ENCODE measurements around the gene PKDCC.

Gene PKDCC, protein sequence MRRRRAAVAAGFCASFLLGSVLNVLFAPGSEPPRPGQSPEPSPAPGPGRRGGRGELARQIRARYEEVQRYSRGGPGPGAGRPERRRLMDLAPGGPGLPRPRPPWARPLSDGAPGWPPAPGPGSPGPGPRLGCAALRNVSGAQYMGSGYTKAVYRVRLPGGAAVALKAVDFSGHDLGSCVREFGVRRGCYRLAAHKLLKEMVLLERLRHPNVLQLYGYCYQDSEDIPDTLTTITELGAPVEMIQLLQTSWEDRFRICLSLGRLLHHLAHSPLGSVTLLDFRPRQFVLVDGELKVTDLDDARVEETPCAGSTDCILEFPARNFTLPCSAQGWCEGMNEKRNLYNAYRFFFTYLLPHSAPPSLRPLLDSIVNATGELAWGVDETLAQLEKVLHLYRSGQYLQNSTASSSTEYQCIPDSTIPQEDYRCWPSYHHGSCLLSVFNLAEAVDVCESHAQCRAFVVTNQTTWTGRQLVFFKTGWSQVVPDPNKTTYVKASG

DNA sequence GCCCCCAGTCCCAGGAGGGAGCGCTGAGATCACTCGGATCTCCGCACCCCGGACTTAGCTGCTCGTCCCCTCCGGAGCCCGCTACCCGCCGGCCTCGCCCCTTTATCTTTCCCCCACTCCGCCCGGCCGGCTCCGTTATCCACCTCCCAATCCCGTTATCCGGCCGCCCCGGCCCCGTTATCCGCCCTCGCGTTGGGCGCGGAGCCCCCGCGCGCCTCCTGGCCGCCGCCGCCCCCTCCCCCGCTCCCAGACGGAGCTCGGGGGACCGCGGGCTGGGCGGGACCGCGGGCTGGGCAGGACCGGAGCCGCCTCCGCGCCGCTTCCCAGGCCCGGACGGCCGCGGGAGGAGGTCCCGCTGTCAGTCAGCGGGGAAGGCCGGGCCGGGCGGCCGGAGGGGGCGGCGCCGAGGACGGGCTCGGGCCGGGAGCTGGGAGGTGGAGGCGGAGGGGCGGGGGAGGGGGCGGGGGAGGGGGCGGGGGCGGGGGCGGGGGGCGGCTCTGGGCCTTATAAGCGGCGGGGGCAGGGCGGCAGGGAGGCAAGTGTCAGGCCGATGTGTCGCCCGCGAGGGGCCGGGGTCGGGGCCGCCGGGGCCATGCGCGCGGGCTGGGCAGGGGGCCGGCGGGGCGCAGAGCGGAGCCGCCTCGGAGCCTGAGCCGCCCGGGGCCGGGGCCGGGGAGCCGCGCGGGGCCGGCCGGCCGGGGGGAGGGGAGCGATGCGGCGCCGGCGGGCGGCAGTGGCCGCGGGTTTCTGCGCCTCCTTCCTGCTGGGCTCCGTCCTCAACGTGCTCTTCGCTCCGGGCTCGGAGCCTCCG lies at the start of gene PKDCC:
PKDCC (plus strand) TSS at position 534 of the 811 bp plus-strand sequence; CDS start at position 713, 179 bp downstream.
- no peak for DNase-seq

DNA sequence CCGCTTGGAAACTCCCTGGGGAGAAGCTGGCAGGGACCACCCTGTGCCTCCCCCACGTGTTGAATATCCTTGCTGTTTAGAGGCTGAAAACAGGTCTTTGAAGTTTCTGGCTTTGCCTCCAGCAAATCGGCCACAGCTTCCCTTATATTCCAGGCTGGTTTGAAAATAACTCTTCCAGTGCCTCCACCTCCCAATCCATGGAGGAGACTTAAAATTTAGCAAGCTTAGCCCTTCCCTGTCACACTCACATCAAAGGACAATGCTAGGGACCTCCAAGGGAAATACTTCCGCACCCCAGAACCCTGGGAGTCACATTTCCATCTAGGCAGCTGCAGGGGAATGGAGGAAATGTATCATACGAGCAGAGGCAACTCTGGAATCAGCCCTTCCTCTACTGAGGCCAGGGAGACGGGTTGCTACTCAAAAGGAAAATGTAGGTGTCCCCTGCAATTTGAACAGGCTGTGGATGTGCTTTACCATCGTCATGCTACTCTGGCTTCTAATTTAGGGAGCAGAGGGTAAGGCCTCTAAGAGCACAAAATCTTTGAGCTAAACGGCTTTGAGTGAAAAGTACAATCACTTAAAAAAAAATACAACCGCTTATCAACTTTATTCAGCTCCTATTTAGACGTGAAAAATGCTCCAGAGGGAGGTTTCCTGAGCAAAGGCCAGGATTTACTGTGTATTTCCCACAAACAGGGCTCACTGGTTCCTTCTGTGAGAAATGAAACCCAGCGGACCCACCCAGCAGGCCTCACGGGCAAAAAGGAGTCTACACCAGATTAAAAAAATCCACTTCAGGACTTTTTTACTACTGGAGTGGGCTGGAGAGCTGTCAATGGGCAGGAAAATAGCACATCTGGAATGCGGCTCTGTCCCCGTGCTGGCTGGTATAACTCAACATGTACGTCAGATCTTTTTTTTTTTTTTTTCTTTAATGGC lies 49.4 kb upstream of the PKDCC start:
- no peak for DNase-seq

DNA sequence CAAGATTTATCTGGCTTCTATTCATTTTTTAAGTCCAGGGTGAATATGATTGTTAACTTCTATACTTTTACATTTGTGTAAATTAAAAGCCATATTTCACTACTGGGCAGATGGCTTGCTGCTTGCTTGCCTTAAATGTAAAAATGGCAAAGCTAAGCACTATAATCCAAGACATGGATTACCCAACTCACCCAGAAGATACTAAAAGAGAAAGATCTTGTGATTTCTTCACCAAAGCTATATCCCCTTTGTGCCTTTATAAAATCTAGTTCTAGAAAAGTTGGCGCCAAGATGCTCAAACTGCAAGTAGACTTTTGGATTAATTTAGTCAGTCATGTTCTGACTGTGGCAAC lies 48.7 kb upstream of the PKDCC start:
- DNase-seq, result no peak

DNA sequence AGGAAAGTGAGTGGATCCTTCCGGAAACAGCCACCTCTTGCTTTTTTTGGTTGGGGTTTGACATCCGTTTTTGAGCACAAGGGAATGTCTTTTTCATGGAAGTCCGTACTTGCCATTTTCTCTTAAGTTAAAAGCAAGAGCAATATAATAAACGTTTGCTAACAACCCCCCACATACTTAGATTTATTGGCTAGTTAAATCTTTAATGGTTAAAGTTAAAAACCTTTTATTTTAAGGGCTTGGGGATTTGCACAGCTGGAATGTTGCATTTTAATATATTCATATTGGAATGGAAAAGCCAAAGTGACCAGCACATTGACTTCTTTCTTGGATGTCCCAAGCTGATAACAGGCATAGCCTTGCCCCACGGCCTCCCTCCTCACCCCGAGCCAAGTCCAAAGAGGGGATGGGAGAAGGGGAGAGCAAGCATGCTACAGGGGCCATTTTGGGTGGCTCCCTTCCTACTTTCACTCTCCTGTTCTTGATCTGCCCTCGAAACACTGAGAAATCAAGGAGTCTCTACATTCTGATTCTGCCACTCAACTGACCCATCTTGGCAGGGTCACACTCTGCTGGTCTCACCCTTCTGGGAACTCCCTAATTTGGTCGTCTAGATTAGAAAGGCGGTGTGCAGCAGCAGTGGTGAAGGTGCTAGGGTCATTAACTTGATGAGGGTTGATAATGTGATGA lies 48.1 kb upstream of the PKDCC start:
- no peak for DNase-seq

DNA sequence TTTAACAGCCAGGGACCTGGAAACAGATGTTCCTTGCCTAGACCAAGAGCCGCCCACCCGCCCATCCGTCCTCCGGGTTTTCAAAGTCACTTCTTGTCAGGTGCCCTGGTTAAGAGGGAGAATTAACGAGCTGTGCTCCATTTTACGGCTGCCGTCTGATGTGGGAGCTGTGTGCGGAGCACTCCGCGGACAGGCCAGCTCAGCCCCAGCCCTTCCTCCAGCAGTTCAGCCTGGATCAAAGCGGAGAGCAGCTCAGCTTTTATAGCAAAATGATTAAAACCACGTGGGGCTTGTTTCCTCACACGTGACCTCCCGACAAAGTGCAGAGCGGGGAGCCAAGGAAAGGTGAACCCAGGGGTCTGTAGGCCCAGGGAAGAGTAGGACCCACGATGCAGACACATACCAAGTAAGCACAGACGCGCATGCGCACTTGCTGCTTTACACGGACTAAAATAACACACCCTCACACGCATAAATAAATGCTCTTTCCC lies 46.1 kb upstream of the PKDCC start:
- DNase-seq, result no peak

DNA sequence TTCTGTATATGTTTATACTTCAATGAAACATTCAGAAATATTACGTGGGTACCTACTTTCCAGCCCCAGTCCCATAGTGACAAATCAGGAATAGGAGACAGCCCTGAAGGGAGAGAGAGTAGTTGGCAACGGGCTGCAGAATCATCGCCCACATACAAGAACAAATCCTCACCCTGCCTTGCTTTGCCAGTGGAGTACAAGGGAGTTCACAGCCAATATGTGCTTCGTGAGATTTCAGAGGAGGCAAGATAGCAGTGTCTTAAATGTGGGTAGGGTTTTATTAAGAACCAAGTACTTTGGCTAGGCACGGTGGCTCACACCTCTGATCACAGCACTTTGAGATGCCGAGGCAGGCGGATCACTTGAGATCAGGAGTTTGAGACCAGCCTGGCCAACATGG lies 40.3 kb upstream of the PKDCC start:
- no peak for DNase-seq

DNA sequence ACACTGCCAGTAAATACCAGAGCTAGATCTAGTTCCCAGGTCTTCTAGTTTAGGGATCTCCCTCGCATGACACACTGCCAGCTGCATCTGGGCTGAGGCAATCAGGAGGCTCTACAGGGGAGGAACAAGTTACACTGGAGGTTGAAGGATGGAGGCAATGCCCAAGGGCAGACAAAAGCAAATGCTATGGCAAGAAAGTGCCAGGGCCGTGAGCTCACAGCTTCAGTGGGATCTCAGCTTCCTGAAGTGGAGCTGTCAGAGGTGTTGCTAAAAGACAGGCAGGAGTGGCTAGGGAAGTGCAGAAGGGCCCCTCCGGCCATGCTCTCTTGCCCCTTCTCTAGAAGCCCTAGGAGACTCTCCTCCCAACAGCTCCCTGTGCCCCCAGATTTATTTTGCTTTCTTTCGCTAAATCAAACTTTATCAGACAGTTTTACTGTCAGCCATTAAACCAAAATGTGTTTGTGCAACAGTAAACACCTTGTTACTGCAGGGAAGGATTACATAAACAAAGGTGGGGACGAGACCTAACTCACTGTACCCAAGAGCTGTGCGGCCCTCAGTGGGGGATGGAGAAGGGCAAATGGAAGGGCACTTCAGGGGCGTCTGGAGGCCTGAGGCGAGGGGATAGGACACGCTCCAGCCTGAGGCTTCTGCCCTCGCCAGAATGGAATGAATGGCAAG lies 39.4 kb upstream of the PKDCC start:
- no peak for DNase-seq

DNA sequence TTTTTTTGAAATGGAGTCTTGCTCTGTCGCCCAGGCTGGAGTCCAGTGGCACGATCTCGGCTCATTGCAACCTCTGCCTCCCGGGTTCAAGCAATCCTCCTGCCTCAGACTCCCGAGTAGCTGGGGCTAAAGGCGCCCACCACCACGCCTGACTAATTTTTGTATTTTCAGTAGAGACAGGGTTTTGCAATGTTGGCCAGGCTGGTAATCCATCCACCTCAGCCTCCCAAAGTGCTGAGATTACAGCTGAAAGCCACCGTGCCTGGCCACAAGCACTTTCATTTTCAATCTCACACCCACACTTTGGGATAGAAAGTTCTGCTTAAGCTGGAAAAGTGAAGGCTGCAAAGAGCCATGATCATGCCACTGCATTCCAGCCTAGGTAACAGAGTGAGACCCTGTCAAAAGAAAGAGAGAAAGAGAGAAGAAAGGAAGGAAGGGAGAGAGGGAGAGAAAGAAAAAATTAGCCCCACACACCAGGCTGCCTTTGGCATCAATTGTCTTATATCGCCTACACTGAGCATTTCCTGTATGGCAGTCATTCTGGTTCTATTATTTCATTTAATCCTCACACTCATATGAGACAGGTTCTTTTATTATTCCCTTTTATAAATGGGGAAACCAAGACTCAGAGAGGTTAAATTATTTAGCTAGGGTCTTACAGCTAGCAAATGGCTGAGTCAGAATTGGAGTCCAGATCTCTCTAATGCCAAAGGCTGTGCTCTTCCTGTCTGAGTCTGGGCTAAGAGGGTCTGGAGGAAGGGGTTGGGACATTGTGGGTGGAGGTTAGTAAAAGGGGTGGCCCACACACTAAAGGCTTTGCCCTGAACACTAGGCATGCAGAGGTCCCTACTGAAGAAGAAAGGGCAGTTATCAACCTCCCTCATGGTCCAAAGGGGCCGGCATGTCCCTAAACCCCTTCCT lies 37.9 kb upstream of the PKDCC start:
- DNase-seq, result no peak

DNA sequence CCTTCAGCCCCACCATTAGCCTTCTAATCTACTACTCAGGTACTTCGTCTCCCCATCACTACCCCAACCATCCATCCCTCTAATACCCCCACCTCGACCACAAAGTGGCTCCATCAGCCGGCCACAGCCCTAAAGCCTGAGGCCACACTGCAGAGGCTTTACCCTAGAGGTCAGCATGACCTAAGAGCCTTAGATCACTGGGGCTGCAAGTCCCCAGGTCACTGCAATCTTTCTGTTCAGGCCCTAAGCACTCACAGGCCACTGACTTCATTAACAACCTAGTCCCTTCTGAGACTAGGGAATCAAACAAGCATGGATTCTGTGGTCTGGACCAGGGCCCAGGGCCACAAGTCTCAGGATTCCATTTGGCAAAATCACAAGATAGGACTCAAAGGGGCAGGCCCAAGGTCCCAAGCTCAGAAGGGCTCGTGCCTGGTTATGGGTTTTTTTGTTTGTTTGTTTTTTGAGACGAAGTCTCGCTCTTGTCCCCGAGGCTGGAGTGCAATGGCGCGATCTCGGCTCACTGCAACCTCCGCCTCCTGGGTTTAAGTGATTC lies 37.0 kb upstream of the PKDCC start:
- no peak for DNase-seq

DNA sequence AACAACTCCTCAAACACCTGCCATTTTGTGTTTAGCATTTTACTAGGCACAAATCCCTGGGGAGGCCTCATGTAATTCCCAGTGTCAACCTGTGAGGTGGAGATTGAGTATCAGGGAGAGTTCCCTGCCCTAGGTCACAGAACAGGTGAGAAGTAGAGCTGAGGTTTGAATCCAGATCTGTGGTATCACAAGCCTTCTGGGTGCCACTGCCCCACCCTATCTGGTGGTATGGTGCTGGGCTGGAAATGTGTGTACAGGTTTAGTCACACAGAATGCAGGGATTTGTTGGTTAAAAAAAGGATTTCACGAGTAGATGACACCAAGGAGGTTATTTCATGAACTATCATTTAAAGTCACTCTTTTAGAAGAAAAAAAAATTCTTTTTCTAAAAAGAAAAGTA lies 35.7 kb upstream of the PKDCC start:
- DNase-seq, result no peak

DNA sequence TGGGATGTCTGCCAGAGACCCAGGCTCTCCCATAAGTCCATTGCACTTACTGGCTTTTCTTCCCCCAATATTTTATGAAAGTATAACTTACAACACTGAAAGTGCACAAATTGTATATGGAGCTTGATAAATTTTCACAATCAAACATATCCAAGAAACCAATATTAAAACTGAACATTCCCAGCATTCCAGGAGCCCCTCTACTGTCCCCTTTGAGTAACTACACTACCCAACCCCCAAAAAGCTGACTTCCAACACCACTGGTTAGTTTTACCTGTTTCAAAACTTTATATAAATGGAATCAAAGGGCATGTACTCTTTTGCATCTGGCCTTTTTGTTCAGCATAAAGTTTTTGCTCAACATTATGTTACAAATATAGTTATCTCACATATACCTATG lies 35.2 kb upstream of the PKDCC start:
- no peak for DNase-seq

DNA sequence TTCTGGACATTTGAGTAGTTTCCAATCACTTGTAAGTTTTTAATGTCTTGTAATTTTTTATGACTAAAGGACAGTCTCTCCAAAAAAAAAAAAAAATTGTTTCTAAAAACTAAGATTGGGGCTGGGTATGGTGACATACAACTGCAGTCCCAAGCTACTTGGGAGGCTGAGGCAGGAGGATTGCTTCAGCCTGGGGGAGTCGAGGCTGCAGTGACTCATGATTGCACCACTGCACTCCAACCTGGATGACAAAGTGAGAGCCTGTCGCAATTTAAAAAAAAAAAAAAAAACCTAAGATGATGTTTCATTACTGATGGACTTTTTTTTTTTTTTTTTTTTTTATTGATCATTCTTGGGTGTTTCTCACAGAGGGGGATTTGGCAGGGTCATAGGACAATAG lies 34.4 kb upstream of the PKDCC start:
- no peak for DNase-seq

DNA sequence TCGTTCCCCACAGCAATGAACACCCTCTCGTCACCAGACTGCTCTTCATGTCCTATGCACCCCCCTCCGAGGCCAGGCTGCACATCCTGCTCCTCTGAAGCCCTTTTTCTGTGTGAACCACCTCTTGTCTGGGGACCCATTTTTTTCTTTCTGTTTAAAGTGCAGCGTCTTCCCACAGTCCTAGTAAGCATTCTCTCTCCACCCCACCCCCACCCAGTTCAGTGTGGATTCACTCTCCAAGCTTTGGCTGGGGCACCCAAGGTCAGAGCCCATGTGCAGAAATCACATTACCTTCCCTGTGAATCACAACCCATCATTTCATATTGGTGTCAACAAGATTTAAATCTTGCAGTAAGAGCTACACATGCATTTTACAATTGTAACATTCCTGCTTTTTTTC lies 26.4 kb upstream of the PKDCC start:
- no peak for DNase-seq

DNA sequence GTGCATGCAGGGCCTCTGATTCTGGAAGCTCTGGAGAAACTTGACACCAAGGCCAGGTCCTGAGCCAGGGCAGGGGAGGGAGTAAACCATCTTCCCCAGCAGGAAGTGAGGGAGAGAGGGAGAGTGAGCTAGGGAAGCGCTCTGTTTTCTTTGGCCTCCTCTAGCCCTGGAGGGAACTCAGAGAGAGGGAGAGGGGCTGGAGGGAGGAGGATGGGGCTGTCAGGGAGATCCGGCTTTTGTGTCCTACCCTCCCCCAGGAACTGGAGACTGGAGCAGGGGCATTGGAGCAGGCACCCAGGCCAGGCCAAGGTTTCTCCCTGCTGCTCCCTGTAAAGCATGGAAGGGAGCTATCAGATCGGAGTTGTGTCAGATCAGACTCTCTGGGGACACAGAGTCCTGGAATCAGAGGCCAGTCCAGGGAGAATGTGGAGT lies 22.7 kb upstream of the PKDCC start:
- DNase-seq, result no peak

DNA sequence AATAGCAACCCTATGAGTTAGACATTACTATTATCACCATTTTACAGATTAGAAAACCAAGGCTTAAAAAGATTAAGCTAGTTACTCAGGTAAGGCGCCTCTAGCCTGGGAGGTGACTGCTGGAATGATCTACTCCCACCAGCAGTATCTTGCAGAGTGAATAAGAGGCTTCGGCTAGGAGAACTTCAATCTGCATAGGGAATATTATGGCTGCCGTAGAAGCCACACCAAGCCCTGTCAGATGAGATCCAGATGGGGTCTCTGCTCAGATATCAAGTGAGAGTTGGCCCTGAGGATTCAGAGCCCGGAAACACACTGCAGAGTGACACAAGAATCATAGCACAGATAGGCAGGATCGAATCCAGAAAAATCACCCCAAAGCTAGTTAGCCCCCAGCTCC lies 21.5 kb upstream of the PKDCC start:
- DNase-seq, result no peak

DNA sequence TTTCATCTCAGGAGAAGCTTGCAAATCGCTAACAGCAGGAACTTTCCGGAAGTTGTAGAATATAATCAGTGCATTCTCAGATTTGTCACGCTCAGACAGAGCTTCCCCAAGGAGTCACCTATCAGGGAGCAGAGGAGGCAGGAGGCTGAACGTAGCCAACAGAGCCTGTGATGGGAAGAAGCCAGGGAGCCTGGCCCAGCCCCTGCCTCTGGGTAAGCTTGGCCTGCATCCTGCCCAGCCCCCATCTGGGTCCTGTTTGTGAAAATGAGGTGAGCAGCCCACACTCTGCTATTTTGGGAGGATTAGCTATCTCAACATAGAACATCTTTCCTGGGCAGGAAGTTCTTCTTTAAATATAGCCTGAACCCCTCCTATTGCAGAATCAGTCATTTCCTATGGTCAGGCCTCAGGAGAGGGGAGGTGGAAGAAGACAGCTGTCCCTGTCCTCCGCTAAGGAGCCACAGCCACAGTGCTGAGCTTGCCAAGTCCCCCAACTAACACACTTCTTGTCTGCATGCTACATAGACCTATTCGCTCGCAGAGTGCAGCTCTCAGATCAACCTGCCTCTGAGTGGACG lies 19.2 kb upstream of the PKDCC start:
- DNase-seq, result no peak

DNA sequence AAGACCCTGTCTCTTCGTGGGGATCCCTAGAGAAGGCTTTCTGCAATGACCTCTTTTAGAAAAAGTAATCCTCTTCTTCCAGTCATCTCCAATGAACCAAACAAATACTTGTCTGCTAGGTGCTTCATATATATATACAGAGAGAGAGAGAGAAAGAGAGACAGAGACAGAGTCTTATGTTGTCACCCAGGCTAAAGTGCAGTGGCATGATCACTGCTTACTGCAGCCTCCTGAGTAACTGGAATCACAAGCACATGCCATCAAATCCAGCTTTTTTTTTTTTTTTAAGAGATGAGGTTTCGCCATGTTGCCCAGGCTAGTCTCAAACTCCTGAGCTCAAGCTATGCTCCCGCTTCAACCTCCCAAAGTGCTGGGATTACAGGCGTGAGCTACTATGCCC lies 18.6 kb upstream of the PKDCC start:
- DNase-seq, result no peak

DNA sequence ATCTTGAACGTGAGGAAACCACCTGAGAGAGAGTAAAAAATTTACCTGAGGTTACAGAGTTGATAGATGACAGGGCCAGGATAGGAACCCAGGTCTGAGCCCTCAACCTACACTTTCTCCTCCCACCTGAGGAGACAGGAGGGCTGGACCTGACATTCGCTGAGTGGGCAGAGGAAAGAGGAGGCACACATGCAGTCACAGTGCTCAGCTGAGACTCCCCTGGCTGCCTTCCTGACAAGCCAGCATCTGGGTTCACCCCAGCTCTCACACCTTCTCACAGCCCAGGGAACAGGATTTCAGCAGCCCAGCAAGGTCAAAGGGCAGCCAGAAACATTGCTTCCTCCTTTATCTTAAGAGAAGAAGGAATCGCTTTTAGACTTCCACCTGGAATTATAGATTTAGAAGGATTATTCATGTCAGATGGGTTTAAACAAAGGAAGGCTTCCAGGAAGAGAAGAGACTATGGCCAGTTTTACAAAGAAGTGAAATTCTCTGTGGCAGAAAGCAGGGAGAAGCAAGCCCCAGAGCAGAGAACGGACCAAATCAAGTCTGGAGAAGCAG lies 18.1 kb upstream of the PKDCC start:
- no peak for DNase-seq

DNA sequence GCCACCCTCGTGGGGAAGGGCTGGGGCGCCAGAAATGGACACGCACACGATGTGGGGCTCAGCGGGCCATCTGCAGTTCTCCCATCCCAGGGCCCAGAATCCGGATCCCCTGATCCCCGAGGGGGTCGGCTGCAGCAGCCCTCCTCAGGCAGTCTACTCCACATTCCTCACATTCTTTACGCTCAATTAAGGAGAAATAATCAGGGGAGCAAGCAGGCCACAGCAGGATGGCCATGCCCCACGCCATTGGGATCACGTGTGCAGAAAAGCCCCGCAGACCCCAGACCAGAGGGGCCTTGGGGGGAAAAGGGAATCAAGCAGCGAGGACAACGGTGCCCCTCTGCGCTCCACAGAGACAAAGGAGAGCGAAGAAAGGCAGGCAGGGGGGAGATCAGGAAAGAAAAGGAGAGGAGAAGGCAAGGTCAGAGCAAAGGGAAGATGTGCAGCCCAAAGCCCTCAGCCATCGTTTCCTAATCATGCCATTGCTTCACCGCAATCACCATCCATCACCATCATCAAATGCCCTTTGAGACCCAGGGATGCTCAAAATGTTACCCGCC lies 17.5 kb upstream of the PKDCC start:
- DNase-seq, result no peak

Data from stimulated activated naive CD4-positive, alpha-beta T cell treated with Interleukin-2 at 50 U/mL for 16 hours (primary cell).